Measurements from ENCODE around the gene SNED1. TPM values are rescaled to one million over a fixed set of nuclear protein-coding genes. Genes with fewer than 3 reads are reported as not detected.

SNED1 gene
- total and polyA plus RNA-seq, 9 donors = 1.3 to 4.6 (median 2.7) TPM

GRCh38 chr2:240994171-240994896, 4.1 kb upstream of the SNED1 start:
- 54% methylated on average over 14 of the region's 16 CpGs for WGBS (ENCODE audit: insufficient coverage)
- Histone ChIP-seq H3K27me3 (ENCODE audit: control insufficient read depth, insufficient read depth, low read length) (peaks cover 28% of the 10 kb centered on the region), H3K9me3 (replicated peaks; ENCODE audit: control insufficient read depth, low read depth, low read length) (no peaks in the 10 kb centered on the region), H3K27ac (ENCODE audit: low read length) (no peak overlapping the region), H3K4me3 (ENCODE audit: low read length) (no peak overlapping the region), H3K36me3 (ENCODE audit: control insufficient read depth, insufficient read depth, low read length) (no peaks in the 10 kb centered on the region), H3K4me1 (ENCODE audit: control insufficient read depth, insufficient read depth, low read length) (peaks cover 68% of the 10 kb centered on the region)
- DNase-seq = no peak

- 64% methylated on average over 9 of the region's 24 CpGs for whole genome bisulfite sequencing (ENCODE audit: insufficient coverage)
- DNase-seq = no peak
Observed at GRCh38 chr2:240995041-240996021, 3.1 kb upstream of the SNED1 start.

GRCh38 chr2:240996161-240996833, 2.1 kb upstream of the SNED1 start:
- WGBS (ENCODE audit: insufficient coverage) = 61% methylated on average over 12 of the region's 19 CpGs
- Histone ChIP-seq H3K27me3 (ENCODE audit: control insufficient read depth, insufficient read depth, low read length) (peaks cover 36% of the 10 kb centered on the region), H3K9me3 (replicated peaks; ENCODE audit: control insufficient read depth, low read depth, low read length) (no peaks in the 10 kb centered on the region), H3K36me3 (ENCODE audit: control insufficient read depth, insufficient read depth, low read length) (no peaks in the 10 kb centered on the region), H3K4me1 (ENCODE audit: control insufficient read depth, insufficient read depth, low read length) (peaks cover 62% of the 10 kb centered on the region), H3K4me3 (ENCODE audit: low read length) (no peak overlapping the region), H3K27ac (ENCODE audit: low read length) (no peak overlapping the region)
- no peak for DNase-seq

More at GRCh38 chr2:240995041-240996021, 3.1 kb upstream of the SNED1 start:
- no peak overlapping the region for H3K27ac ChIP-seq (ENCODE audit: low read length)
- no peaks in the 10 kb centered on the region for H3K36me3 ChIP-seq (ENCODE audit: control insufficient read depth, insufficient read depth, low read length)
- no peaks in the 10 kb centered on the region for H3K9me3 ChIP-seq (replicated peaks; ENCODE audit: control insufficient read depth, low read depth, low read length)
- H3K27me3 ChIP-seq (ENCODE audit: control insufficient read depth, insufficient read depth, low read length) = peaks cover 38% of the 10 kb centered on the region
- no peak overlapping the region for H3K4me3 ChIP-seq (ENCODE audit: low read length)
- peaks cover 69% of the 10 kb centered on the region for H3K4me1 ChIP-seq (ENCODE audit: control insufficient read depth, insufficient read depth, low read length)

- H3K4me1 ChIP-seq (ENCODE audit: control insufficient read depth, insufficient read depth, low read length) = peaks cover 57% of the 10 kb centered on the region
- H3K9me3 ChIP-seq (replicated peaks; ENCODE audit: control insufficient read depth, low read depth, low read length) = no peaks in the 10 kb centered on the region
- H3K27ac ChIP-seq (ENCODE audit: low read length) = no peak overlapping the region
- no peak for DNase-seq
- H3K27me3 ChIP-seq (ENCODE audit: control insufficient read depth, insufficient read depth, low read length) = peaks cover 35% of the 10 kb centered on the region
- H3K4me3 ChIP-seq (ENCODE audit: low read length) = no peak overlapping the region
- WGBS (ENCODE audit: insufficient coverage) = 82% methylated on average over 12 of the region's 13 CpGs
- no peaks in the 10 kb centered on the region for H3K36me3 ChIP-seq (ENCODE audit: control insufficient read depth, insufficient read depth, low read length)
Observed at GRCh38 chr2:240996834-240997140, 1.6 kb upstream of the SNED1 start.

GRCh38 chr2:240997141-240997855, 1.1 kb upstream of the SNED1 start:
- no peak for DNase-seq
- Histone ChIP-seq H3K36me3 (ENCODE audit: control insufficient read depth, insufficient read depth, low read length) (no peaks in the 10 kb centered on the region), H3K27me3 (ENCODE audit: control insufficient read depth, insufficient read depth, low read length) (peaks cover 31% of the 10 kb centered on the region), H3K4me3 (ENCODE audit: low read length) (no peak overlapping the region), H3K4me1 (ENCODE audit: control insufficient read depth, insufficient read depth, low read length) (peaks cover 52% of the 10 kb centered on the region), H3K9me3 (replicated peaks; ENCODE audit: control insufficient read depth, low read depth, low read length) (no peaks in the 10 kb centered on the region), H3K27ac (ENCODE audit: low read length) (no peak overlapping the region)
- WGBS (ENCODE audit: insufficient coverage) = 75% methylated on average over 11 of the region's 16 CpGs

GRCh38 chr2:240998706-240998994, 232 bp downstream of the SNED1 start:
- Histone ChIP-seq H3K27me3 (ENCODE audit: control insufficient read depth, insufficient read depth, low read length) (peaks cover 32% of the 10 kb centered on the region), H3K4me3 (ENCODE audit: low read length) (peak overlapping the region; percentile 13), H3K9me3 (replicated peaks; ENCODE audit: control insufficient read depth, low read depth, low read length) (peaks cover 5% of the 10 kb centered on the region), H3K27ac (ENCODE audit: low read length) (no peak overlapping the region), H3K36me3 (ENCODE audit: control insufficient read depth, insufficient read depth, low read length) (no peaks in the 10 kb centered on the region), H3K4me1 (ENCODE audit: control insufficient read depth, insufficient read depth, low read length) (peaks cover 39% of the 10 kb centered on the region)
- under 1% methylated on average over 51 of the region's 51 CpGs for WGBS (ENCODE audit: insufficient coverage)
- DNase-seq = no peak

GRCh38 chr2:240998995-240999791, 775 bp downstream of the SNED1 start:
- H3K9me3 ChIP-seq (replicated peaks; ENCODE audit: control insufficient read depth, low read depth, low read length) = peaks cover 10% of the 10 kb centered on the region
- peaks cover 38% of the 10 kb centered on the region for H3K4me1 ChIP-seq (ENCODE audit: control insufficient read depth, insufficient read depth, low read length)
- 7% methylated on average over 66 of the region's 71 CpGs for WGBS (ENCODE audit: insufficient coverage)
- H3K4me3 ChIP-seq (ENCODE audit: low read length) = peak overlapping the region; percentile 33
- DNase-seq = no peak
- H3K27me3 ChIP-seq (ENCODE audit: control insufficient read depth, insufficient read depth, low read length) = peaks cover 30% of the 10 kb centered on the region
- H3K27ac ChIP-seq (ENCODE audit: low read length) = no peak overlapping the region
- no peaks in the 10 kb centered on the region for H3K36me3 ChIP-seq (ENCODE audit: control insufficient read depth, insufficient read depth, low read length)

GRCh38 chr2:240999873-241000541, 1.6 kb downstream of the SNED1 start:
- WGBS (ENCODE audit: insufficient coverage) = 91% methylated on average over 12 of the region's 19 CpGs
- Histone ChIP-seq H3K27ac (ENCODE audit: low read length) (no peak overlapping the region), H3K9me3 (replicated peaks; ENCODE audit: control insufficient read depth, low read depth, low read length) (peaks cover 14% of the 10 kb centered on the region), H3K4me3 (ENCODE audit: low read length) (no peak overlapping the region), H3K27me3 (ENCODE audit: control insufficient read depth, insufficient read depth, low read length) (peaks cover 30% of the 10 kb centered on the region), H3K4me1 (ENCODE audit: control insufficient read depth, insufficient read depth, low read length) (peaks cover 36% of the 10 kb centered on the region), H3K36me3 (ENCODE audit: control insufficient read depth, insufficient read depth, low read length) (no peaks in the 10 kb centered on the region)
- DNase-seq = no peak

GRCh38 chr2:241000831-241001321, 2.5 kb downstream of the SNED1 start:
- 79% methylated on average over 5 of the region's 9 CpGs for WGBS (ENCODE audit: insufficient coverage)
- no peak for DNase-seq
- no peak overlapping the region for H3K4me3 ChIP-seq (ENCODE audit: low read length)

More at GRCh38 chr2:241000831-241001321, 2.5 kb downstream of the SNED1 start:
- H3K36me3 ChIP-seq (ENCODE audit: control insufficient read depth, insufficient read depth, low read length) = no peaks in the 10 kb centered on the region
- peaks cover 20% of the 10 kb centered on the region for H3K9me3 ChIP-seq (replicated peaks; ENCODE audit: control insufficient read depth, low read depth, low read length)
- H3K27ac ChIP-seq (ENCODE audit: low read length) = no peak overlapping the region
- H3K27me3 ChIP-seq (ENCODE audit: control insufficient read depth, insufficient read depth, low read length) = peaks cover 30% of the 10 kb centered on the region
- peaks cover 28% of the 10 kb centered on the region for H3K4me1 ChIP-seq (ENCODE audit: control insufficient read depth, insufficient read depth, low read length)
